GM18951 (cell line): ENCODE measurements around the gene GBP6.
"Not testable (repeated sequence)": the region's sequence is repeated elsewhere in the genome, so short reads cannot be mapped to it uniquely, and the experiment has no call there.

Source experiments
- POLR2A ChIP-seq: IDR thresholded peaks from 4 replicates; pipeline ENCODE4 v1.6.1; 2011; ENCODE audit warnings: mild to moderate bottlenecking; ENCODE audit not compliant: insufficient read length, insufficient read depth; ENCODE audit errors: extremely low read depth
- in situ Hi-C: fragments of 300-500 bp; cut with MboI; formaldehyde crosslinking; loops from one replicate; pipeline ENCODE4 v1.12.0; 2022; ENCODE audit warnings: low sequenced_read_pairs, mixed read lengths, inconsistent platforms; ENCODE audit not compliant: unreplicated experiment

The GBP6 gene, protein sequence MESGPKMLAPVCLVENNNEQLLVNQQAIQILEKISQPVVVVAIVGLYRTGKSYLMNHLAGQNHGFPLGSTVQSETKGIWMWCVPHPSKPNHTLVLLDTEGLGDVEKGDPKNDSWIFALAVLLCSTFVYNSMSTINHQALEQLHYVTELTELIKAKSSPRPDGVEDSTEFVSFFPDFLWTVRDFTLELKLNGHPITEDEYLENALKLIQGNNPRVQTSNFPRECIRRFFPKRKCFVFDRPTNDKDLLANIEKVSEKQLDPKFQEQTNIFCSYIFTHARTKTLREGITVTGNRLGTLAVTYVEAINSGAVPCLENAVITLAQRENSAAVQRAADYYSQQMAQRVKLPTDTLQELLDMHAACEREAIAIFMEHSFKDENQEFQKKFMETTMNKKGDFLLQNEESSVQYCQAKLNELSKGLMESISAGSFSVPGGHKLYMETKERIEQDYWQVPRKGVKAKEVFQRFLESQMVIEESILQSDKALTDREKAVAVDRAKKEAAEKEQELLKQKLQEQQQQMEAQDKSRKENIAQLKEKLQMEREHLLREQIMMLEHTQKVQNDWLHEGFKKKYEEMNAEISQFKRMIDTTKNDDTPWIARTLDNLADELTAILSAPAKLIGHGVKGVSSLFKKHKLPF

DNA sequence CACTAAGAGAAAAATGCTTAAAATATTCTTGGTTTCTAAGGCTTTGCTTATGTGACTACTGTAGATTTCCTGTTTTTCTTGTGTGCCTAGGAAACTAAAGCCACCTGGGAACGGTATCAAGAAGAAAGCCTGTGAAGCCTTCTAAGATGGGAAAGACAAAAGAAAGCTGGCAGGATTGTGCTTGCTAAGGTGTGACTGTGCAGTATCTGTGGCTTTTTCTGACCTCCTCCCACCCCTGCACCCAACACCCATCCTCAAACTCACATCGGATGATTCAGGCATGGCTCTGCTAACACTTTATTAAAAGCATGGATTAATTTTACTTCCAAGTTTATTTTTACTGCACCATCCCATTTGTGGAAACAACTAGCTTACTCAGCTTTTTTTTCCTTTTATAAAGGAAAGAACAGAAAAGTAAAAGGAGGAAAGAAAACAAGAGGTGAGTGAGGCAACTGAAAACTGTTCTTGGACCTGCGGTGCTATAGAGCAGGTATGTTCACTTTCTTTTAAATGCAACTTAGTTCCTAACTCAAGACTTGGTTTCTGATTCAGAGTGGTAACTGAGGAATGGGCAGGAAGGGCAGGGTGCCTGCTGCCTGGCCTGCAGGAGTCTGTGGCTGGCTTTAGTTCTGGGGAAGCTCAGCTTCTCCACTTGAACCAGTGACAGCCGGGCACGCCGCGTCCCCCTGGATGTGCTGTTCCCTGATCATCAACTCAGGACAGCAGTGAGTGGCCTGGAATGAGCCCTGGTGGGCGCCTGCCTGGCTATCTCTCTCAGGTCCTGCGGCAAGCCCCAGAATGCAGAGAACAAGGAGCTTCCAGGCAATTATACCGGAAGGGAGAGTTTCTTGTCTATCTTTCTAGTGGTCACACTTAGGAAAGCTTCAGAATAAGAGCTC lies at the start of gene GBP6:
Gene GBP6 (plus strand): TSS at position 422 of the 899 bp plus-strand sequence. CDS start 4,493 bp downstream, outside the sequence.
- in situ Hi-C loops = no loop called here

DNA sequence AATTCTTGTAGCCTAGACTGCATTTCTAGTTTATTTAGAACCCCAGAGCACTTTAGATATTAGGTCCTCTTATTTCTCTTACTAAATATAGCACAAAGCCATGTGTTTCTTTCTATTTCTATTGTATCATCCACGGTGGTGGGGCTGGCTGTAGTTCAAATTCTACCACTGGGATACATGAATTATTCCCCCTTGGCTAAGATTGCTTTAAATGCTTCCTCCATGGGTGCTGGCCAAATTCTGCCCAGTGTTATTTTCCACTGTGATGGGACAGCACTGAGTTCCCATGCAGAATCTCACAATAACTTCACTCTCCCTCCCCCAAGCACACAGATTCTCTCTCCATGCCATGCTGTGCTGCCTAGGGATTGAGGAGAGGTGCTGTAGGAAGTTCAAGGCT lies 41.5 kb upstream of the GBP6 start:
- in situ Hi-C loops = no loop called here
- no peak for TF ChIP-seq POLR2A

More for the DNA sequence above, at the start of gene GBP6:
- TF ChIP-seq POLR2A = no peak

DNA sequence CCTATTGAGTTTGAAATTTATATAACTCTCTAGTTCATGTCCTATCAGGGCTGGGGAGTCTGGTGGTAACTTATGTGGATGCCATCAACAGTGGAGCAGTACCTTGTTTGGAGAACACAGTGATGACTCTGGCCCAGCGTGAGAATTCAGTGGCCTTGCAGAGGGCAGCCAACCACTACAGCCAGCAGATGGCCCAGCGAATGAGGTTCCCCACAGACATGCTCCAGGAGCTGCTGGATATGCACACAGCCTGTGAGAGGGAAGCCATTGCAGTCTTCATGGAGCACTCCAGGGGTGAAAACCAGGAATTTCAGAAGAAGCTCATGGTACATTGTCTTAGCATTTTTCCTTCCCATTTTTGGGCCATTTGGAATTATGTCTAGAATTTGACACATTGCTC lies 32.0 kb upstream of the GBP6 start:
- in situ Hi-C loops = no loop called here
- TF ChIP-seq POLR2A = no peak

DNA sequence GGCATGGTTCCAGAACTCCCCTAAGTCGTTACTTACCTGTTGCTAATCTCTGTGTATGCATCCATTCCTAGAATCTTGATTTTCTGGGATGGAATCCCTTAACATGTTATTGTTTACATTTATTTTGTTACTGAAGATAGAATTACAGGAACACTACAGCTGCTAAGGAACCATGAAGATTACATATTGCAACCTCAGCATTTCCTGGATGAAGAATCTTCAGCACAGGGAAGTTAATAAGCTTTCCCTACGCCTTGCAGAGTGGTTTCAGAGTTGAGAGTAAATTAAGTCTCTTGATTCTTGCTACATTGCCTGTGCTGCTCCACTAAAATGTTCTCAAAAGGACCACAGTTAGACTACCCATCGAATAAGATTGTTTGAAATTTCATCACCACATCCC lies 31.4 kb upstream of the GBP6 start:
- no peak for TF ChIP-seq POLR2A
- in situ Hi-C loops = no loop called here

DNA sequence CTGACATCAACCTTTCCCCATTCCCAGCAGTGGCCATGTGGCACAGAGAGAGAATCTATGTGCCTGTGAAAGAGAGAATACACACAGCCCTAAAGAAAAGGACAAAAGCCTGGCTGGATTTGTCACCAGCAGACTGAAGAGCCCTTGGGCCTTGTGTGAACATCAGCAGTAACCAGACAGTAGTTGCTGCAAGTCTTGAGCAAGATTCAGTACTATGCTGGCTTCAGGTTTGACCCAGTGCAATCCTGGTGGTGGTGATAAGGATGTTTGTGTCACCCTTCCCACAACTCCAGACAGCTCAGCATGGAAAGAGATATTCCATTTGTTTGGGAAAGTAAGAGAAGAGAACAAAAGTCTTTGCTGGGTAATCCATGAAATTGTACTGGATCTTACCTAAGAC lies 28.4 kb upstream of the GBP6 start:
- no peak for TF ChIP-seq POLR2A
- in situ Hi-C loops = no loop called here

DNA sequence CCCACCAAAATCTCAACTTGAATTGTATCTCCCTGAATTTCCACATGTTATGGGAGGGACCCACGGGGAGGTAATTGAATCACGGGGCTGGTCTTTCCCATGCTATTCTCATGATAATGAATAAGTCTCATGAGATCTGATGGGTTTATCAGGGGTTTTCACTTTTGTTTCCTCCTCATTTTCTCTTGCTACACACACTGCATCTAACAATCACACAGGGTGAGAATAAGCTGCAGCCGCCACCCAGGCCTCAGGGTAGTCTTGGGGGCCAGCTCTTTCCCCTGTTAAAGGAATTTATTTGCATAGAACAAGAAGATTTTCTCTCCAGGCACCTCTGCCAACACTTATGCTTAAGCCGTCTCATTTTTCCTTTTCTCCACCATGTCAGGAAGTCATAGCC lies 26.0 kb upstream of the GBP6 start:
- in situ Hi-C loops = no loop called here
- no peak for TF ChIP-seq POLR2A

DNA sequence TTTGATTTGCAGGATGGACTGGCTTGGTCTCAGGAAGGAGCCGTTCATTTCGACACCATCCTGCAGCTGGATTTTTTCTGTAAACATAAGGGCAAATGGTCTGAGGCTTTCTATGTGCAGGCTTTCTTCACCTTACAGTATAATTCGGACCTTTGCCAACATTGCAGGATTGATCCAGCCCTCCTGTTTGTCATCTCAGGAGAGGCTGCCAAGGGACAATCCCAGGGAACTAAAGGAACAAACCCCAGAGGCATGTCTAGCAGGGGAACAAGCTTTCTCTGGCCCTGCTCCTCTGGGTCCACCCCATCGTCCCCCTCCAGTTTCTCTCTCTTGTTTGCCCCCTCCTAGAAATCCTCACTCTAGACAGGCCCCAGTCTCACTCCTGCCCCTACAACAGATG lies 24.8 kb upstream of the GBP6 start:
- TF ChIP-seq POLR2A = no peak
- in situ Hi-C loops = no loop called here

DNA sequence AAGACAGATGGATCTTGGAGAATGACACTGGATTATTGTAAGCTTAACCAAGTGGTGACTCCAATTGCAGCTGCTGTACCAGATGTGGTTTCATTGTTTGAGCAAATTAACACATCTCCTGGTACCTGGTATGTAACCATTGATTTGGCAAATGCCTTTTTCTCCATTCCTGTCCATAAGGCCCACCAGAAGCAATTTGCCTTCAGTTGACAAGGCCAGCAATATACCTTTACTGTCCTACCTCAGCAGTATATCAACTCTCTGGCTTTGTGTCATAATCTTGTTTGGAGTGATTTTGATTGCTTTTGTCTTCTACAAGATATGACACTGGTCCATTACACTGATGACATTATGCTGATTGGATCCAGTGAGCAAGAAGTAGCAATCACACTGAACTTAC lies 18.4 kb upstream of the GBP6 start:
- in situ Hi-C loops = not testable (repeated sequence)

DNA sequence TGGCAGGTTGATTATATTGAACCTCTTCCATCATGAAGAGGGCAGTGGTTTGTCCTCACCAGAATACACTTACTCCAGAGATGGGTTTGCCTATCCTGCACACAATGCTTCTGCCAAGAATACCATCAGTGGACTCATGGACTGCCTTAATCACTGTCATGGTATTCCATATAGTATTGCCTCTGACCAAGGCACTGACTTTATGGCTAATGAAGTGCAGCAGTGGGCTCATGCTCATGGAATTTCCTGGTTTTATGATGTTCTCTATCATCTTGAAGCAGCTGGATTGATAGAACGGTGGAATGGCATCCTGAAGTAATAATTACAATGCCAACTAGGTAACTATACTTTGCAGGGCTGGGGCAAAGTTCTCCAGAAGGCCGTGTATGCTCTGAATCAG lies 16.6 kb upstream of the GBP6 start:
- in situ Hi-C loops = no loop called here
- TF ChIP-seq POLR2A = no peak

DNA sequence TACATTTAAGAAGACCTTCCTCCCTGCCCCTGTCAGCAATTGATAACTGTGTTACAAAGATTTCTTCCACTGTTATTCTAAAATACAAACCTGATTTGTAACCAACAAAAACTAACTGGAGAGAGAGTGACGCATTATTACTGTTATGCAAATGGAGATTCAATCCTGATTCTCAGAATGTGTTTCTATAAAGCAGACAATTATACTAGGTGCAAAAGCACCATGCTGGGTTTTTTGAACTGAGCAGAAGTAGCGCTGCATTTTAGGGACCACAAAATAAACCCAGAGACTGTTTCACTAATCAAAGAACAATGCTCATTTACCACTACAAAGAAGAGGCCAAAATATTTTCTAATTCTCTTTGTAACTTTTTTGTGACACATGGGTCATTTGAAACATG lies 13.6 kb upstream of the GBP6 start:
- in situ Hi-C loops = loop anchor here (10.0 kb wide), 1 partner anchor 255 kb away; no protein-coding TSS in a partner anchor
- no peak for TF ChIP-seq POLR2A

DNA sequence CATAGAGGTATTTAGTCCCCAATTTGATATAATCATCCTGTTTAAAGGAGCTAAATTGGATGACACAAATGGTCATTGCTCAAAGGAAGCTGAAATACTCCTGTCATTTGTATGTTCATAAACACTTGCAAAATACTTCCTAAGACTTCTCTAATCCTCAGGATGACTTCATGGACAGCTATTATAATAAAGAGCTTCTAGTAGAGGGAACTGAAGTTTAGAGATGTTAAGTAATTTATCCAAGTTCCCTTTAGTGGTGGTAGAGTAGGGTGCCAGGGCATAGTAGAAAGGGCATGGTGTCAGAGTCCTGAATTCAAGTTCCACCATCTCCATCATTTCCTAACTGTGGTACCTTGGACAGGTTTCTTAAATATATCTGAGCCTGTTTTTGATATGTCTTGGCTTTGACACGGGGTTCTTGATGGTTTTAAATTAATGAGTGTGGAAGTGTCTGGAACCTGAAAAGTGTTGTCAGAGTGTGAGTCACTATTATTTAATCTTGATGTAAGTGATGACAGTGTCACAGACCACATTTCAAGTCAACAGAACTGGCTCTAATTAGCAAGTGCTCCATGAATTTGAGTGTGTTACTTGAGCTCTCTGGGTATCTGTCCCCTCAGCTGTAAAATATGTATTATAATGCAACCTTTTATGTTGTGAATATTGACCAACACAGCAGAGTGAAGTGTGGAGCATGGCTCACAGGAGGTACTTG lies 12.1 kb upstream of the GBP6 start:
- in situ Hi-C loops = loop anchor here (10.0 kb wide), 1 partner anchor 257 kb away; no protein-coding TSS in a partner anchor
- TF ChIP-seq POLR2A = no peak

DNA sequence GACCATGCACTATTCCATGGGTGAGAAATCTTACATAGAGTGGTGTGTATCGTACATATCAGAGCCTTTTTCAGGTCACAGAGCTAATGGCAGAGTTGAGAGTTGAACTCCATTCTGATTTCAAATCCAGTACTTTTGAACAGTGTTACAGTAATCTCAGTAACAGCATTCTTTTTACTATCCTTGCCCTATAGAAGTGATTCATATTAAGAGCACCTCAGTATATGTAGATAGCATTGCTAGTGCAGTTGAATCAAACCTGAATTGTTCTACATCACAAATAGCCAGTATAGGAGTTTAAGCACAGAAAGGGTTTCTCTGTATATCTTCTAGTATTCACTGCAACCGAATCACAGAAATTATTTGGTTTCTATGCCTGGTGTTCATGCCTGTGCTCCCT lies 11.4 kb upstream of the GBP6 start:
- in situ Hi-C loops = loop anchor here (10.0 kb wide), 1 partner anchor 258 kb away; no protein-coding TSS in a partner anchor
- no peak for TF ChIP-seq POLR2A
